Endothelial cell of umbilical vein (primary cell): ENCODE measurements around the gene ANAPC2. TPM values are rescaled to one million over a fixed set of nuclear protein-coding genes. Genes with fewer than 3 reads are reported as not detected.

Source experiments
- BruUV-seq: library from RNA; stranded (reverse); fragments of 400-500 nt; replicated peaks from 2 replicates; lab custom pipeline; 2021; lab: Mats Ljungman, UMichigan
- CTCF ChIA-PET: fragments of 300-600, 350-600 bp; sonication (Branson Sonifier 250); formaldehyde crosslinking; loops from one replicate; lab custom pipeline; 2021; ENCODE audit warnings: antibody characterized with exemption, inconsistent platforms; lab: Charles Lee
- POLR2A ChIA-PET: fragments of 300-600, 350-600 bp; sonication (Branson Sonifier 250); formaldehyde crosslinking; loops from one replicate; lab custom pipeline; 2021; ENCODE audit warnings: antibody characterized with exemption, inconsistent platforms; lab: Charles Lee
- DNase-seq: peaks from one replicate; pipeline ENCODE4 v3.0.0-alpha.2; 2011; ENCODE audit warnings: low read depth, low spot score
- FAIRE-seq: peaks from 2 replicates; lab custom pipeline; 2011; peaks lifted over from hg19 to GRCh38; lab: Jason Lieb, UNC
- H2AFZ ChIP-seq: 2 replicates; pipeline ENCODE4 v1.6.0; 2012; ENCODE audit warnings: low read depth, low read length, control low read depth, inconsistent platforms
- H3K27ac ChIP-seq: 2 replicates; pipeline ENCODE4 v1.5.1; 2011; ENCODE audit warnings: low read depth, mild to moderate bottlenecking, control low read depth, low read length, moderate library complexity; ENCODE audit not compliant: insufficient read depth
- H3K27me3 ChIP-seq, 2 experiments: 2 replicates each; pipeline versions ENCODE4 v1.6.0 to v1.6.1; 2011; ENCODE audit warnings: low read length in 2 of 2, mixed read lengths in 1 of 2; ENCODE audit not compliant: control insufficient read depth in 2 of 2, insufficient read depth in 2 of 2
- H3K36me3 ChIP-seq, 2 experiments: 2 replicates in 1 of 2; 3 replicates in 1 of 2; pipeline ENCODE4 v1.5.1; 2011; ENCODE audit warnings: low read length in 2 of 2, mild to moderate bottlenecking in 1 of 2, moderate library complexity in 1 of 2; ENCODE audit not compliant: control insufficient read depth in 2 of 2, insufficient read depth in 2 of 2; ENCODE audit errors: extremely low read depth in 1 of 2
- H3K4me1 ChIP-seq: 3 replicates; pipeline ENCODE4 v1.5.1; 2011; ENCODE audit warnings: mild to moderate bottlenecking, low read length; ENCODE audit not compliant: control insufficient read depth, insufficient read depth; ENCODE audit errors: extremely low read depth
- H3K4me2 ChIP-seq: 2 replicates; pipeline ENCODE4 v1.6.1; 2011; ENCODE audit warnings: low read length, control low read depth, mixed read lengths; ENCODE audit not compliant: insufficient read depth
- H3K4me3 ChIP-seq, 3 experiments: fragments of 200-600 bp in 1 of 3; sonication (generic), shearing (Covaris generic) in 1 of 3; replicated peaks in 1 of 3; 2 replicates each; pipeline ENCODE4 v1.5.1; 2011 to 2016; ENCODE audit warnings: control low read depth in 3 of 3, low read length in 3 of 3, mild to moderate bottlenecking in 2 of 3, inconsistent platforms in 1 of 3, low read depth in 1 of 3, moderate library complexity in 1 of 3; ENCODE audit not compliant: insufficient read depth in 1 of 3
- H3K79me2 ChIP-seq: 2 replicates; pipeline ENCODE4 v1.6.0; 2012; ENCODE audit warnings: low read length, inconsistent platforms; ENCODE audit not compliant: control insufficient read depth, insufficient read depth
- H3K9ac ChIP-seq: replicated peaks from 2 replicates; pipeline ENCODE3; 2011; ENCODE audit warnings: low read length, control low read depth; ENCODE audit not compliant: insufficient read depth; ENCODE audit errors: extremely low read depth
- H3K9me1 ChIP-seq: replicated peaks from 3 replicates; pipeline ENCODE4 v1.6.0; 2011; ENCODE audit warnings: mild to moderate bottlenecking, low read length; ENCODE audit not compliant: control insufficient read depth, insufficient read depth; ENCODE audit errors: extremely low read depth
- H3K9me3 ChIP-seq: replicated peaks from 2 replicates; pipeline ENCODE4 v1.5.1; 2012; ENCODE audit warnings: low read length, inconsistent platforms; ENCODE audit not compliant: control insufficient read depth, insufficient read depth
- H4K20me1 ChIP-seq: replicated peaks from 2 replicates; pipeline ENCODE3; 2011; ENCODE audit warnings: mild to moderate bottlenecking, low read length; ENCODE audit not compliant: control insufficient read depth, insufficient read depth; ENCODE audit errors: extremely low read depth
- FOS ChIP-seq: IDR thresholded peaks from 2 replicates; pipeline ENCODE4 v1.6.1; 2011; ENCODE audit warnings: mild to moderate bottlenecking, low read length, moderate library complexity, borderline replicate concordance; ENCODE audit not compliant: insufficient read depth
- JUN ChIP-seq: IDR thresholded peaks from 2 replicates; pipeline ENCODE4 v1.6.1; 2011; ENCODE audit warnings: borderline replicate concordance, low read depth; ENCODE audit not compliant: insufficient read length, insufficient read depth
- MYC ChIP-seq: IDR thresholded peaks from one replicate; pipeline ENCODE4 v1.6.1; 2011; ENCODE audit warnings: mild to moderate bottlenecking, low read depth, low read length
- POLR2A ChIP-seq: IDR thresholded peaks from 2 replicates; pipeline ENCODE4 v1.6.1; 2012; ENCODE audit warnings: low read depth, mild to moderate bottlenecking, control low read depth, low read length
- POLR2AphosphoS5 ChIP-seq: IDR thresholded peaks from 2 replicates; pipeline ENCODE4 v1.6.1; 2012; ENCODE audit warnings: low read depth, mild to moderate bottlenecking, control low read depth, low read length, moderate library complexity; ENCODE audit not compliant: insufficient read depth
- dilution Hi-C: fragments of 300-500 bp; cut with MboI; formaldehyde crosslinking; loops from one replicate; pipeline ENCODE4 v1.15.0; 2019; ENCODE audit warnings: low sequenced_read_pairs; ENCODE audit not compliant: extremely low pct_ligation_motif_present
- intact Hi-C: fragments of 100-400 bp; cut with micrococcal nuclease; formaldehyde crosslinking; loops from one replicate; pipeline ENCODE4 v1.10.0; 2022
- polyA plus RNA-seq, 4 experiments: library from polyadenylated mRNA; depleted of rRNA in 3 of 4; stranded (reverse) in 3 of 4; unstranded in 1 of 4; fragments of >200 nt; gene quantifications; 2 replicates each; pipeline versions ENCODE4 v1.2.1 to v1.2.3, GENCODE V29; 2011 to 2012; ENCODE audit warnings: missing spikeins in 1 of 4
- total RNA-seq: library from RNA; stranded (reverse); gene quantifications from 2 replicates; pipeline ENCODE4 v1.2.3, GENCODE V29; 2021
- TF ChIP-seq, protein P1 (sequence below): IDR thresholded peaks from 2 replicates; pipeline ENCODE4 v1.6.1; 2011; ENCODE audit not compliant: insufficient read depth, insufficient read length

Gene ANAPC2
- total and polyA plus RNA-seq, 2 donors (not counting 3 experiments of a cell fraction or from before 2014, with no cell fraction given), result 44.8 to 69.2 TPM

DNA sequence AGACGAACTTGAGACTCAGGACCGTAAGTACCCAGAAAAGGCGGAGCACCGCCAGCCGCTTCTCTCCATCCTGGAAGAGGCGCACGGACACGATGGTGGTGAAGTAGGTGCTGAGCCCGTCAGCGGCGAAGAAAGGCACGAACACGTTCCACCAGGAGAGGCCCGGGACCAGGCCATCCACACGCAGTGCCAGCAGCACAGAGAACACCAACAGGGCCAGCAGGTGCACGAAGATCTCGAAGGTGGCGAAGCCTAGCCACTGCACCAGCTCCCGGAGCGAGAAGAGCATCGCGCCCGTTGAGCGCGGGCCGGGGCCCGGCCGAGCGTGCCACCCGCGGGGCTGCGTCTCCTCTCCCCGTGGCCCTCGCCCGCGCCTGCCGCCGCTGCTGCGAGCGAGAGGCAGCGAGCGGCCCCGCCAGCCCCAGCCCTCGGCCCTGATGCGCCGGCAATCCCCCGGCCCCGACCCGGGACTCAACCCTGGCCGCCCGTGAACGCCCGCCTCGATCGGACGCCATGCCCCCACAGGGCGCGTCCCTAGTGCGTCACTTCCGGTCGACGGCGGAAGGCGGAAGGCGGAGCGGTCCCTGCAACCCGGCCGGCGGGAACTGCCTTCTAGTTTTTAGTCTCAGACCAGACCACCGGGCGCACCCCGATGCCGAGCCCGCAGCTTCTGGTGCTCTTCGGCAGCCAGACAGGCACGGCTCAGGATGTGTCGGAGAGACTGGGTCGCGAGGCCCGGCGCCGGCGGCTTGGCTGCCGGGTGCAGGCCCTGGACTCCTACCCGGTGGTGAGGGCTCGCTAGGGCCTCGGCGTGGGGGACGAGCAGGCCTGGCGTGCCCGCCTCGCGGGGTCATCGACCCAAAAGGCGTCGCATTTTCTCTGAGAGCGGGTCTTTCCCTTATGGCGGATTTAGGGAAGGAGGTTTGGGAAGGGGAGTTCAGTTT is 17.0 kb upstream of the ANAPC2 start, which contains the start of the genes NDOR1 and TMEM203:
NDOR1 (plus strand) TSS at position 575 of the 944 bp plus-strand sequence; CDS start at position 653, 78 bp downstream.
TMEM203 (minus strand) TSS at position 523 of the 944 bp plus-strand sequence; CDS start at position 289, 234 bp downstream.
- ChIA-PET POLR2A (interaction anchor here (1.0 to 1.4 kb wide), 2 partner anchors 17 to 35 kb away, joined by 3 to 4 read pairs; partner anchors contain the start of genes SSNA1 and TUBB4B), CTCF (interaction anchor here (1.0 to 2.1 kb wide), 6 partner anchors 8 to 36 kb away, joined by 3 to 13 read pairs (median 6); partner anchors contain the start of genes LRRC26, RNF208, RNF224 and SSNA1)
- Histone ChIP-seq H3K79me2 (peaks cover 35% of the 10 kb centered on the region), H3K4me3 (peak within 1 kb of the TSS; percentile 61 to 68 (median 62)), H3K27ac (peak within 1 kb of the TSS; percentile 56), H4K20me1 (no peaks in the 10 kb centered on the region), H3K36me3 (peaks cover 0 to 5% of the 10 kb centered on the region in 2 experiments), H3K27me3 (no peaks in the 10 kb centered on the region), H3K9me3 (no peaks in the 10 kb centered on the region), H3K9me1 (no peaks in the 10 kb centered on the region), H2AFZ (peak within 1 kb of the TSS; percentile 65), H3K4me2 (peak within 1 kb of the TSS; percentile 83), H3K4me1 (peaks cover 26% of the 10 kb centered on the region), H3K9ac (peak within 1 kb of the TSS; percentile 85)
- intact Hi-C loops, result loop anchor here (2.0 kb wide), 1 partner anchor 17 kb away; the partner anchor contains the start of genes ANAPC2 and SSNA1
- BruUV-seq, result TSS peak; percentile 73
- peak; percentile 80 for DNase-seq
- no peak for TF ChIP-seq MYC
- peak; percentile 98 for TF ChIP-seq POLR2AphosphoS5
- TF ChIP-seq, protein P1, sequence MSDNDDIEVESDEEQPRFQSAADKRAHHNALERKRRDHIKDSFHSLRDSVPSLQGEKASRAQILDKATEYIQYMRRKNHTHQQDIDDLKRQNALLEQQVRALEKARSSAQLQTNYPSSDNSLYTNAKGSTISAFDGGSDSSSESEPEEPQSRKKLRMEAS, result no peak
- TF ChIP-seq JUN, result no peak
- TF ChIP-seq FOS, result no peak
- peak; percentile 97 for TF ChIP-seq POLR2A
- dilution Hi-C loops, result no loop called here
- peak; percentile 81 for FAIRE-seq
